Mammary epithelial cell (primary cell): ENCODE data around the gene TEF.

ENCODE experiments used
- CTCF ChIP-seq, 2 donors: IDR thresholded peaks in 1 of 2; conservative IDR thresholded peaks in 1 of 2; 2 replicates each; pipeline ENCODE4 v1.5.1; 2011 to 2012; ENCODE audit warnings: inconsistent platforms in 2 of 2, low read length in 2 of 2, mild to moderate bottlenecking in 2 of 2, control low read depth in 1 of 2, low read depth in 1 of 2; ENCODE audit not compliant: insufficient read depth in 1 of 2; ENCODE audit errors: extremely low read depth in 1 of 2
- EZH2 ChIP-seq: IDR thresholded peaks from 2 replicates; pipeline ENCODE4 v1.6.1; 2012; ENCODE audit warnings: low read length, inconsistent platforms, borderline replicate concordance

- TF ChIP-seq CTCF (conservative IDR thresholded peaks at IDR 0.05 in 1 of 2, IDR thresholded peaks at IDR 0.05 in 1 of 2; ENCODE audit: extremely low read depth in 1 of 2, insufficient read depth in 1 of 2, low read depth in 1 of 2, low read length in 2 of 2) (peak in 1 of 2 donors; percentile 26), EZH2 (no peak)
Measured at GRCh38 chr22:41367039-41367679, 14.6 kb upstream of the TEF start.
